WTC11 (cell line): ENCODE measurements around the gene ZNF324B.

Experiments
- NR1H2 ChIP-seq: sonication (generic); formaldehyde crosslinking; IDR thresholded peaks from 2 replicates; pipeline ENCODE4 v1.9.0; 2021; ENCODE audit warnings: mild to moderate bottlenecking, moderate library complexity, missing genetic modification reagents
- TF ChIP-seq, protein P1 (sequence below): fragments of 200-600 bp; IDR thresholded peaks from 2 replicates; pipeline ENCODE4 v1.8.0; 2022; ENCODE audit warnings: antibody characterized with exemption
- TF ChIP-seq, protein P2 (sequence below): sonication (generic); formaldehyde crosslinking; IDR thresholded peaks from 2 replicates; pipeline ENCODE4 v1.8.0; 2022; ENCODE audit warnings: mild to moderate bottlenecking, missing genetic modification reagents
- TF ChIP-seq, protein P3 (sequence below): sonication (generic); formaldehyde crosslinking; IDR thresholded peaks from 2 replicates; pipeline ENCODE4 v1.8.1; 2023; ENCODE audit warnings: mild to moderate bottlenecking, missing genetic modification reagents, borderline replicate concordance
- TF ChIP-seq, protein P4 (sequence below): sonication (generic); formaldehyde crosslinking; IDR thresholded peaks from 2 replicates; pipeline ENCODE4 v1.8.1; 2023; ENCODE audit warnings: mild to moderate bottlenecking, missing genetic modification reagents, moderate library complexity
- TF ChIP-seq, protein P5 (sequence below): sonication (generic); formaldehyde crosslinking; IDR thresholded peaks from 2 replicates; pipeline ENCODE4 v1.8.1; 2023; ENCODE audit warnings: mild to moderate bottlenecking, missing genetic modification reagents, moderate library complexity

DNA sequence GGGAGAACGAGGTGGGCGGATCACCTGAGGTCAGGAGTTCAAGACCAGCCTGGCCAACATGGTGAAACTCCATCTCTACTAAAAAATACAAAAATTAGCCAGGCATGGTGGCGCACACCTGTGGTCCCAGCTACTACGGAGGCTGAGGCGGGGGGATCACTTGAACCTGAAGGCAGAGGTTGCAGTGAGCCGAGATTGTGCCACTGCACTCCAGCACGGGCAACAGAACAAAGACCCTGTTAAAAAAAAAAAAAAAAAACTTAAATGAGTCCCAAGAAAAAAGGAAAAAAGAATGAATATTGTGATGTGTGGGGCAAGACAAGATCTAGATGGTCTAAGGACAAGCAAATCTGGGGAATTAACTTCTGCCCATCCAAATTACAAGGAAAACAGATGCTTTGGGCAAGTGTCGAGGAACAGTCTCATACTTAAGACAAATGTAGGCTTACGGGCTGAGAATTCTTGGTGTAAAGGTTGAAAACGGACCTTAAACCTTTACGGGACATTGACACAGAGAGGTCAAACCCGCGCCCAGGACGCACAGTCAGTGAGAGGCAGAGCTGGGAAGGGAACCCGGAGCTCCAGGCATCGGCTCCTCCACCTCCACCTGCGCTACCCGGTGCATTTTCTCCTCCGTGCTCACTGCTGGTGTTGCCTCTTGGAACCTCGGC is 14.8 kb downstream of the ZNF324B start:
- TF ChIP-seq, protein P1, sequence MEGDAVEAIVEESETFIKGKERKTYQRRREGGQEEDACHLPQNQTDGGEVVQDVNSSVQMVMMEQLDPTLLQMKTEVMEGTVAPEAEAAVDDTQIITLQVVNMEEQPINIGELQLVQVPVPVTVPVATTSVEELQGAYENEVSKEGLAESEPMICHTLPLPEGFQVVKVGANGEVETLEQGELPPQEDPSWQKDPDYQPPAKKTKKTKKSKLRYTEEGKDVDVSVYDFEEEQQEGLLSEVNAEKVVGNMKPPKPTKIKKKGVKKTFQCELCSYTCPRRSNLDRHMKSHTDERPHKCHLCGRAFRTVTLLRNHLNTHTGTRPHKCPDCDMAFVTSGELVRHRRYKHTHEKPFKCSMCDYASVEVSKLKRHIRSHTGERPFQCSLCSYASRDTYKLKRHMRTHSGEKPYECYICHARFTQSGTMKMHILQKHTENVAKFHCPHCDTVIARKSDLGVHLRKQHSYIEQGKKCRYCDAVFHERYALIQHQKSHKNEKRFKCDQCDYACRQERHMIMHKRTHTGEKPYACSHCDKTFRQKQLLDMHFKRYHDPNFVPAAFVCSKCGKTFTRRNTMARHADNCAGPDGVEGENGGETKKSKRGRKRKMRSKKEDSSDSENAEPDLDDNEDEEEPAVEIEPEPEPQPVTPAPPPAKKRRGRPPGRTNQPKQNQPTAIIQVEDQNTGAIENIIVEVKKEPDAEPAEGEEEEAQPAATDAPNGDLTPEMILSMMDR, result no peak
- TF ChIP-seq, protein P2, sequence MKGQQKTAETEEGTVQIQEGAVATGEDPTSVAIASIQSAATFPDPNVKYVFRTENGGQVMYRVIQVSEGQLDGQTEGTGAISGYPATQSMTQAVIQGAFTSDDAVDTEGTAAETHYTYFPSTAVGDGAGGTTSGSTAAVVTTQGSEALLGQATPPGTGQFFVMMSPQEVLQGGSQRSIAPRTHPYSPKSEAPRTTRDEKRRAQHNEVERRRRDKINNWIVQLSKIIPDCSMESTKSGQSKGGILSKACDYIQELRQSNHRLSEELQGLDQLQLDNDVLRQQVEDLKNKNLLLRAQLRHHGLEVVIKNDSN (CRISPR knock-in tag), result no peak
- TF ChIP-seq, protein P3, sequence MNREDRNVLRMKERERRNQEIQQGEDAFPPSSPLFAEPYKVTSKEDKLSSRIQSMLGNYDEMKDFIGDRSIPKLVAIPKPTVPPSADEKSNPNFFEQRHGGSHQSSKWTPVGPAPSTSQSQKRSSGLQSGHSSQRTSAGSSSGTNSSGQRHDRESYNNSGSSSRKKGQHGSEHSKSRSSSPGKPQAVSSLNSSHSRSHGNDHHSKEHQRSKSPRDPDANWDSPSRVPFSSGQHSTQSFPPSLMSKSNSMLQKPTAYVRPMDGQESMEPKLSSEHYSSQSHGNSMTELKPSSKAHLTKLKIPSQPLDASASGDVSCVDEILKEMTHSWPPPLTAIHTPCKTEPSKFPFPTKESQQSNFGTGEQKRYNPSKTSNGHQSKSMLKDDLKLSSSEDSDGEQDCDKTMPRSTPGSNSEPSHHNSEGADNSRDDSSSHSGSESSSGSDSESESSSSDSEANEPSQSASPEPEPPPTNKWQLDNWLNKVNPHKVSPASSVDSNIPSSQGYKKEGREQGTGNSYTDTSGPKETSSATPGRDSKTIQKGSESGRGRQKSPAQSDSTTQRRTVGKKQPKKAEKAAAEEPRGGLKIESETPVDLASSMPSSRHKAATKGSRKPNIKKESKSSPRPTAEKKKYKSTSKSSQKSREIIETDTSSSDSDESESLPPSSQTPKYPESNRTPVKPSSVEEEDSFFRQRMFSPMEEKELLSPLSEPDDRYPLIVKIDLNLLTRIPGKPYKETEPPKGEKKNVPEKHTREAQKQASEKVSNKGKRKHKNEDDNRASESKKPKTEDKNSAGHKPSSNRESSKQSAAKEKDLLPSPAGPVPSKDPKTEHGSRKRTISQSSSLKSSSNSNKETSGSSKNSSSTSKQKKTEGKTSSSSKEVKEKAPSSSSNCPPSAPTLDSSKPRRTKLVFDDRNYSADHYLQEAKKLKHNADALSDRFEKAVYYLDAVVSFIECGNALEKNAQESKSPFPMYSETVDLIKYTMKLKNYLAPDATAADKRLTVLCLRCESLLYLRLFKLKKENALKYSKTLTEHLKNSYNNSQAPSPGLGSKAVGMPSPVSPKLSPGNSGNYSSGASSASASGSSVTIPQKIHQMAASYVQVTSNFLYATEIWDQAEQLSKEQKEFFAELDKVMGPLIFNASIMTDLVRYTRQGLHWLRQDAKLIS (CRISPR knock-in tag), result no peak
- TF ChIP-seq, protein P4, sequence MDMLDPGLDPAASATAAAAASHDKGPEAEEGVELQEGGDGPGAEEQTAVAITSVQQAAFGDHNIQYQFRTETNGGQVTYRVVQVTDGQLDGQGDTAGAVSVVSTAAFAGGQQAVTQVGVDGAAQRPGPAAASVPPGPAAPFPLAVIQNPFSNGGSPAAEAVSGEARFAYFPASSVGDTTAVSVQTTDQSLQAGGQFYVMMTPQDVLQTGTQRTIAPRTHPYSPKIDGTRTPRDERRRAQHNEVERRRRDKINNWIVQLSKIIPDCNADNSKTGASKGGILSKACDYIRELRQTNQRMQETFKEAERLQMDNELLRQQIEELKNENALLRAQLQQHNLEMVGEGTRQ (CRISPR knock-in tag), result no peak
- TF ChIP-seq NR1H2 (CRISPR knock-in tag), result no peak
- TF ChIP-seq, protein P5, sequence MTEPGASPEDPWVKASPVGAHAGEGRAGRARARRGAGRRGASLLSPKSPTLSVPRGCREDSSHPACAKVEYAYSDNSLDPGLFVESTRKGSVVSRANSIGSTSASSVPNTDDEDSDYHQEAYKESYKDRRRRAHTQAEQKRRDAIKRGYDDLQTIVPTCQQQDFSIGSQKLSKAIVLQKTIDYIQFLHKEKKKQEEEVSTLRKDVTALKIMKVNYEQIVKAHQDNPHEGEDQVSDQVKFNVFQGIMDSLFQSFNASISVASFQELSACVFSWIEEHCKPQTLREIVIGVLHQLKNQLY (CRISPR knock-in tag), result no peak
